Amygdala (tissue), 56 donors: ENCODE measurements around the gene ENDOV.

ENCODE experiments used
- DNase-seq, 56 donors: peaks; one replicate each; lab custom pipeline; 2025; lab: John Stamatoyannopoulos, UW

Gene ENDOV

DNA sequence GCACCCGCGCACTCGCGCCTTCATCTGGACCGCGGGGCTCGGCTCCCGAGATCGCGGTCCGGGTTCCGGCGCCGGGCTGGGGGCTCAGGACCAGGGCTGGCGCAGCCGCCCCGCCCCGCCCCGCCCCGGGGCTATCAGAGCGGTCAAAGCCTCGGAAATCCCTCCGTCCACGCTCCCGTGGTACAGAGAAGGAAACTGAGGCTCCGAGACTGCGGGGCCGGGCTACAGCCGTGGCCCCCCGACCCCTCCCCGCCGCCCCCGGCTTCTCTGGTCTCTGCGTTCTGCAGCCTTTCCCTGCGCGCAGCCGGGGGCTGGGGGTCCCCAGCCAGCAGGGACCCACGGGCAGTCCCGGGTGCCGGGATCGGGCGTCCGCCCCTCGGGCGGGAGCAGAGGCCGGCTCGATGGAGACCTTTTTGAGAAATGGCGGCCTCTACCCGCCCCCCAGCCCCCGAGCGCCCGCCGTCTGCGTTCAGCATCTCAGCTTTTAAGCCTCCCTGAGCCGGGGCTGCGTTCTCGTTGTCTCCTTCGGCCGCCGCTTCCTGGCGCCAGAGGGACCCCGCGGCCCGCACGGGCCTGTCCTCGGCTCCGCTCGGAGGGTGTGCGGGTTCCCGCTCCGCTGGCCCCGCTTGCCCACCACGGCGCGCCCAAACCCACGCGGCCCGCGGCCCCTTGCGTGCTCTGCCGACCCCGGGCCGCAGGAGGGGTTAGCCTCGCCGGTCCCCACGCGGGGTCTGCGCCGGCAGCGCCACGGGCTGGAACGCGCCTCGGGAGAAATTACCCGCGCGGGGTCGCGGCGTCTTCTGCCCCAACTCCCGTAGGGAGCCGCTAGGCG, 62.9 kb downstream of the ENDOV start:
- peak in 22 of 56 donors; percentile 17 to 62 (median 28) for DNase-seq

DNA sequence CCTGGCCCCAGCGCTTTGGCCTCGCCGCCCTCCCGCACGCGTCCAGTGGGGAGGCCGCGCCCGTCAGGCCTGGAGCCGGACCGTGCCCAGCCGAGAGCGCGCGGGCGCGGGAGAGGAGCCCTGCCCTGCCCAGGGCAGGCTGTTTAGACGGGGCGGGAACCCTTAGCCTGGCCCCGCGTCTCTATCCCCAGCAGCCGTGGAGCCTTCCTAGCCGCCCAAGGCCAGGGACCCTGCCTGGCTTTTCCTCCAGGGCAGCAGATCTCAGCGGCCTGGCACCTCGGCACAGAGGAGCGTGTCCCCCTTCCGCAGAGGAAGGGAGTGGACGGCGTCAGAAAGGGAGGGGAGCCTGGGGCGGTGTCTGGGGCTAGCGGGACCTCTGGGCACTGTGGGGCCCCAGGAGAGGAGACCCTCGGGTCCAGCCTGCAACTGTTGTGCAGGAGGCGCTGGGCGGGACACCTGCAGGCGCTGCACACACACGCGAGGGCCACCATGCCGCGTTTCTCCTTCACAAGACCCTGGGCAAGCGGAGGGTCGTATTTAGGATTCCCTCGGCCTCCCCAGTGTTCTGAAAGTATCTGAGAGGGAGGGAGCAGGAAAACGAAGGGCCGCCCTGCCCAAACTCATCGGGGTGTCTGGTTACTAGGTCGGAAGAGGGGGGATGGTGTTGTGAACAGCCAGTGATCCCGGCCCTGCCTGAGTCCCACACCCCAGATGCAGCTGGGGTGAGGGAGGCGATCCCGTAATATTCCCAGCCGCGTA, 63.7 kb downstream of the ENDOV start:
- DNase-seq, result no peak

DNA sequence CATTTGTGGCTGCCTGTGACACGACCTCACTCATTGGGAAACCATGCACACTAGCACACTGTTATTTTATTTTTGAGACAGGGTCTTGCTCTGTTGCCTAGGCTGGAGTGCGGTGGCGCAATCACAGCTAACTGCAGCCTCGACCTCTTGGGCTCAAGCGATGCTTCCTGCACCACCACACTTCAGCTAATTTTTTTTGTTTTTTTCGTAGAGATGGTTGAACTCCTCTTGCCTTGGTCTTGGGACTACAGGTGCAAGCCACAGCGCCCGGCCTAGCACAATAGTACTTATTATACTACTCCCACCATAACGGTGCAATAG, 64.2 kb downstream of the ENDOV start:
- DNase-seq, result no peak

DNA sequence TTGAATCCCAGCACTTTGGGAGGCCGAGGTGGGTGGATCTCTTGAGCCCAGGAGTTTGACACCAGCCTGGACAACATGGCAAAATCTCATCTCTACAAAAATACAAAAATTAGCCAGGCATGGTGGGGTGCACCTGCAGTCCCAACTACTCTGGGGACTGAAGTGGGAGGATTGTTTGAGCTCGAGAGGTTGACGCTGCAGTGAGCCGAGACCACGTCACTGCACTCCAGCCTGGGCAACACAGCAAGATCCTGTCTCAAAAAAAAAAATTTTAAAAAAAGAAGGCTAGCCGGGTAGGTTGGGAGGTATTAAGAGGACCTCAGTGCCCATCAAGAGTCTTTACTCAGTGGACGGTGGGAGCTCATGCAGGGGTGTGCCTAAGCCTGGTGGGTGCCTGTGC, 65.3 kb downstream of the ENDOV start:
- DNase-seq, result no peak

DNA sequence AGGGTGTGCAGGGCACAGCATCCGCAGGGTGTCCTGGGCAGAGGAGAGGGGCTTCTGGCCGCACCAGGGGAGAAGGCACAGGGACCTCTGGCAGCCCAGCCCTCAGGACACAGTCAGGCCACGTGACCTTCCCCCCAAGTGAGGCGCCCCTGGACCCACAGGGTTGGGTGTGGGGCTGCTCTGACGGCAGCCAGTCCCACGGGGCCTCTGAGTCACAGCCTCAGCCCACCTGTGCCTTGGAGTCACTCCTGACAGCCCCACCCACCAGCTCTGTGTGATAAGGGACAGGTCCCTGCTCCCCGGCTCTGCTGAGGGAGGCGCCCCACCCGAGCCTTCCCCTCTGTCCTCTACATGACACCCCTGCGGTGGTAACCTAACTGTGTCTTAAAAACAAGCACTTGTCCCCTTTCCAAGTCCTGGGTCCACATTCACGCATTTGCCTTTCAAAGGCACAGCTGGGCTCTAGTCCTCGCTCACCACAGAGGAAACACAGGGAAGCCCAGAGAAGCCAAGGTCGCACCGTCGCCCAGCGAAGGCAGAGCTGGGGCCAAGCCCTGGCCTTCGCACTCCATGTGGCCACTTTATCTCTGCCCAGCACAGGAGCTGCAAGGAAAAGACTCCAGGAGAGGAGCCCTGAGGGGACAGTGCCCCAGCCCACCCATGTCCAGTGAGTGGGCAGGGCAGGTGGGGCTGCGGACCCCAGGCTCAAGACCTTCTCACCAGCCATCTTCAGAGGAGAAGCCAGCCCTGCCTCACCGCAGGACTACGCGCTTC, 66.5 kb downstream of the ENDOV start:
- DNase-seq, result no peak

DNA sequence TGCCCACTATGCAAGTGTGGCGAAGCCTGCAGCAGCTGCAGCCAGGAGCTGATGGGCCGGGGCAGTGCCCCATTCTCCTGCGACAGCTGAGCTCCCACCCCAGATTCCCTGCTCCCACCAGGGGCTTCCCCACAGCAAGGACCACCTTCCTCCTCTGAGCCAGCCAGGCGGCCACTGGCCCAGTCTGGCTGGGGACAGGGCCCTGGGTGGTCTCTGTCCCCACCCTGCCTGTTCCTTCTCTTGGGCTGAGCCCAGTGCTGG, 67.0 kb downstream of the ENDOV start:
- DNase-seq, result no peak

- DNase-seq, result no peak
Measured at GRCh38 chr17:80482555-80483308, 67.8 kb downstream of the ENDOV start.

GRCh38 chr17:80485846-80486245, 70.9 kb downstream of the ENDOV start:
- no peak for DNase-seq

- DNase-seq, result no peak
Measured at GRCh38 chr17:80486692-80487091, 71.7 kb downstream of the ENDOV start.

DNA sequence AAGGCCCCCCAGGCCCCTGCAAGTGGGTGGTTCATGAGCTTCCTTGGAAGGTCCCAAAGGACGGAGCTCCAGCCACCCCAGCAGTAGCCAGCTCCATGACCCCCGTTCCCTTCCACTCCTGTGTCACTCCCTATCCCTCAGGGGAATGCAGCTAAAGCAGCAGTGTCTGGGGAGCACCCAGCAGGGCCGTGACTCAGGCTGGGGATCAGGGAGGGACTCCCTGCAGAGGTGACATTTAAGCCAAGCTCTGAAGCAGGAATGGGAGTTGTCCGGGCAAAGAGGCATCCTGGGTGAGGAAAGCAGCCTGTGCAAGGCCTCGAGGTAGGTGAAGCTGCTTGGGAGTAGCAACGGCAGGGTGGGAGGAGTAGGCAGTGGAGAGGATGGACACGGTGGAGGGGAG, 72.5 kb downstream of the ENDOV start:
- no peak for DNase-seq
